GM19193 (cell line): ENCODE data around the gene CYTH1.

Experiments used
- POLR2A ChIP-seq: IDR thresholded peaks from 4 replicates; pipeline ENCODE4 v1.6.1; 2011; ENCODE audit not compliant: insufficient read depth, insufficient read length; ENCODE audit errors: extremely low read depth

Gene CYTH1

GRCh38 chr17:78759969-78760352 lies 22.1 kb downstream of the CYTH1 start:
- no peak for TF ChIP-seq POLR2A

GRCh38 chr17:78759203-78759968 lies 22.7 kb downstream of the CYTH1 start:
- no peak for TF ChIP-seq POLR2A

- no peak for TF ChIP-seq POLR2A
Observed at GRCh38 chr17:78753316-78754250, 28.5 kb downstream of the CYTH1 start.

- TF ChIP-seq POLR2A, result no peak
Observed at GRCh38 chr17:78751447-78752161, 30.5 kb downstream of the CYTH1 start.

- no peak for TF ChIP-seq POLR2A
Observed at GRCh38 chr17:78748730-78749317, 33.2 kb downstream of the CYTH1 start.

GRCh38 chr17:78748048-78748729 lies 33.9 kb downstream of the CYTH1 start:
- TF ChIP-seq POLR2A, result no peak

- no peak for TF ChIP-seq POLR2A
Observed at GRCh38 chr17:78747488-78747887, 34.6 kb downstream of the CYTH1 start.

- no peak for TF ChIP-seq POLR2A
Observed at GRCh38 chr17:78746949-78747269, 35.2 kb downstream of the CYTH1 start.

GRCh38 chr17:78746263-78746948 lies 35.7 kb downstream of the CYTH1 start:
- no peak for TF ChIP-seq POLR2A

GRCh38 chr17:78745407-78746088 lies 36.5 kb downstream of the CYTH1 start:
- no peak for TF ChIP-seq POLR2A

GRCh38 chr17:78742901-78743300 lies 39.2 kb downstream of the CYTH1 start:
- no peak for TF ChIP-seq POLR2A

GRCh38 chr17:78741644-78742284 lies 40.3 kb downstream of the CYTH1 start:
- no peak for TF ChIP-seq POLR2A
